ENCODE data around the gene MAN1A1. TPM values are rescaled to one million over a fixed set of nuclear protein-coding genes. Genes with fewer than 3 reads are reported as not detected.

Gene MAN1A1
- total and polyA plus RNA-seq, 2 donors = 14.7 to 23.6 TPM

GRCh38 chr6:119204719-119205118 lies 144.8 kb downstream of the MAN1A1 start:
- no peaks in the 10 kb centered on the region for H3K9me3 ChIP-seq (ENCODE audit: control insufficient read depth in 2 of 2, insufficient read depth in 1 of 2, low read length in 1 of 2)
- no peak for DNase-seq (ENCODE audit: low read depth in 6 of 9, low spot score in 9 of 9)
- no peaks in the 10 kb centered on the region for H3K27me3 ChIP-seq (ENCODE audit: control insufficient read depth in 2 of 2, insufficient read depth in 1 of 2, low read length in 1 of 2)
- H3K4me1 ChIP-seq (ENCODE audit: control insufficient read depth in 2 of 2, insufficient read depth in 2 of 2, low read length in 2 of 2) = peaks cover 0 to 3% of the 10 kb centered on the region in 2 donors
- 97% methylated on average over 3 of the region's 3 CpGs for WGBS
- no peak overlapping the region for H3K27ac ChIP-seq (ENCODE audit: low read depth in 1 of 2, low read length in 1 of 2)
- no peak overlapping the region for H3K4me3 ChIP-seq (ENCODE audit: low read length in 2 of 2)
- peaks cover 4 to 12% of the 10 kb centered on the region in 2 donors for H3K36me3 ChIP-seq (ENCODE audit: control insufficient read depth in 2 of 2, insufficient read depth in 2 of 2, low read length in 1 of 2)

- no peak overlapping the region for H3K4me3 ChIP-seq (ENCODE audit: low read length in 2 of 2)
- WGBS = 100% methylated on average over 1 of the region's 1 CpG
- H3K36me3 ChIP-seq (ENCODE audit: control insufficient read depth in 2 of 2, insufficient read depth in 2 of 2, low read length in 1 of 2) = peaks cover 7 to 12% of the 10 kb centered on the region in 2 donors
- DNase-seq (ENCODE audit: low read depth in 6 of 9, low spot score in 9 of 9) = no peak
- no peaks in the 10 kb centered on the region for H3K27me3 ChIP-seq (ENCODE audit: control insufficient read depth in 2 of 2, insufficient read depth in 1 of 2, low read length in 1 of 2)
- no peaks in the 10 kb centered on the region for H3K9me3 ChIP-seq (ENCODE audit: control insufficient read depth in 2 of 2, insufficient read depth in 1 of 2, low read length in 1 of 2)
- H3K27ac ChIP-seq (ENCODE audit: low read depth in 1 of 2, low read length in 1 of 2) = no peak overlapping the region
- peaks cover 0 to 3% of the 10 kb centered on the region in 2 donors for H3K4me1 ChIP-seq (ENCODE audit: control insufficient read depth in 2 of 2, insufficient read depth in 2 of 2, low read length in 2 of 2)
Measured at GRCh38 chr6:119201480-119201879, 148.1 kb downstream of the MAN1A1 start.

DNA sequence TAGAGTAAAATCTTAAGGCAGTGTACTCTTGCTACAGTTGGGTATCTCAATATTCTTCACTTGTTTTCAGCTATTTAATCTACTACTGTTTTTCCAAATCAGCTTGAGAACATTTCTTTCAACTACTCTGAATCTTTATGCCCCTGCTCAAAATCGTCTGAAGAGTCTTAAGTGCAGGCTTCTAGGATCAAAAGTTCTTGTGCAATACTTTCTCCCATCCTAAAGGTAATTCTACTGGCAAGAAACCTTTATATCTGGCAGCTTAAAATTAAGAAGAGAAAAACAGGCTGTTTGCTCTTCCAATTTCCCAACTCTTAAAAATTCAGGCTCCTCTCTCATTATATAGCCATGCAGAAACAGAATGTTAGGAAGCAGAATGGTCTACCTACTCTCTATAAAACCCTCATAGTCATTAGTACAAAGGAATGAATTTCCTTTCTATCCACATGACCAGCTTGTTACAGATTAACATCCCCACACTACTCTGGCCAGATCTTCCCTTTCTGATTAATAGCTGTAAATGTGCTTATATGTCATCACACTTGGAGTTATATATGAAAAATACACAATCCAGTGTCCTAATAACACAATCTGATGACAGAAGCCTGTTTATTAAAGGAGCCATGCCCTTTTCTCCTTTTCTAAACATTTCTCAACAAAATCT lies 148.9 kb downstream of the MAN1A1 start:
- Histone ChIP-seq H3K9me3 (ENCODE audit: control insufficient read depth in 2 of 2, insufficient read depth in 1 of 2, low read length in 1 of 2) (no peaks in the 10 kb centered on the region), H3K36me3 (ENCODE audit: control insufficient read depth in 2 of 2, insufficient read depth in 2 of 2, low read length in 1 of 2) (peaks cover 7 to 12% of the 10 kb centered on the region in 2 donors)
- 97% methylated on average over 1 of the region's 1 CpG for WGBS

DNA sequence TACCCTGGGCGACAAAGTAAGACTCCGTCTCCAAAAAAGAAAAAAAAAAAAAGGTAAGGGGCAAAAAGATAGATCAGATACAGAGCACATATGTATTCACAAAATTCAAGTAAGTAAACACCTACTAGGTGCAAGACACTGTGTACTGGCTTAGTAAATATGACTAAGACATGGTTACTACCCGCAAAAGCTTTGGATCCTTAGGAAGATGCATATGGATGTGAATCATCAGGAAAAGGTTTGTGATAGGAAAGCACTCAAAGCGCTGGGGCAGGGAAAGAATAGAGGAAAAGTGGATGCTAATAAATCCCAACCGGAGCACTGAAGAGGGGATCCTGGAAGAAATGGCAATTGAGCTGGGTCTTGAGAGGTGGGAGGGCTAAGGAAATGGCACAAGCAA lies 152.3 kb downstream of the MAN1A1 start:
- H3K4me1 ChIP-seq (ENCODE audit: control insufficient read depth in 2 of 2, insufficient read depth in 2 of 2, low read length in 2 of 2) = no peaks in the 10 kb centered on the region
- H3K27ac ChIP-seq (ENCODE audit: low read depth in 1 of 2, low read length in 1 of 2) = no peak overlapping the region
- no peak overlapping the region for H3K4me3 ChIP-seq (ENCODE audit: low read length in 2 of 2)
- H3K9me3 ChIP-seq (ENCODE audit: control insufficient read depth in 2 of 2, insufficient read depth in 1 of 2, low read length in 1 of 2) = no peaks in the 10 kb centered on the region
- peaks cover 3 to 10% of the 10 kb centered on the region in 2 donors for H3K36me3 ChIP-seq (ENCODE audit: control insufficient read depth in 2 of 2, insufficient read depth in 2 of 2, low read length in 1 of 2)
- no peak for DNase-seq (ENCODE audit: low read depth in 6 of 9, low spot score in 9 of 9)
- no peaks in the 10 kb centered on the region for H3K27me3 ChIP-seq (ENCODE audit: control insufficient read depth in 2 of 2, insufficient read depth in 1 of 2, low read length in 1 of 2)
- WGBS = over 99% methylated on average over 5 of the region's 5 CpGs

More for the DNA sequence above, 148.9 kb downstream of the MAN1A1 start:
- Histone ChIP-seq H3K27me3 (ENCODE audit: control insufficient read depth in 2 of 2, insufficient read depth in 1 of 2, low read length in 1 of 2) (no peaks in the 10 kb centered on the region), H3K4me3 (ENCODE audit: low read length in 2 of 2) (no peak overlapping the region), H3K27ac (ENCODE audit: low read depth in 1 of 2, low read length in 1 of 2) (no peak overlapping the region), H3K4me1 (ENCODE audit: control insufficient read depth in 2 of 2, insufficient read depth in 2 of 2, low read length in 2 of 2) (no peaks in the 10 kb centered on the region)
- DNase-seq (ENCODE audit: low read depth in 6 of 9, low spot score in 9 of 9) = no peak

GRCh38 chr6:119196715-119197114 lies 152.8 kb downstream of the MAN1A1 start:
- Histone ChIP-seq H3K4me1 (ENCODE audit: control insufficient read depth in 2 of 2, insufficient read depth in 2 of 2, low read length in 2 of 2) (no peaks in the 10 kb centered on the region), H3K27ac (ENCODE audit: low read depth in 1 of 2, low read length in 1 of 2) (no peak overlapping the region), H3K9me3 (ENCODE audit: control insufficient read depth in 2 of 2, insufficient read depth in 1 of 2, low read length in 1 of 2) (no peaks in the 10 kb centered on the region), H3K36me3 (ENCODE audit: control insufficient read depth in 2 of 2, insufficient read depth in 2 of 2, low read length in 1 of 2) (peaks cover 3 to 8% of the 10 kb centered on the region in 2 donors), H3K4me3 (ENCODE audit: low read length in 2 of 2) (no peak overlapping the region), H3K27me3 (ENCODE audit: control insufficient read depth in 2 of 2, insufficient read depth in 1 of 2, low read length in 1 of 2) (no peaks in the 10 kb centered on the region)
- no peak for DNase-seq (ENCODE audit: low read depth in 6 of 9, low spot score in 9 of 9)
- WGBS = 83% methylated on average over 4 of the region's 4 CpGs

DNA sequence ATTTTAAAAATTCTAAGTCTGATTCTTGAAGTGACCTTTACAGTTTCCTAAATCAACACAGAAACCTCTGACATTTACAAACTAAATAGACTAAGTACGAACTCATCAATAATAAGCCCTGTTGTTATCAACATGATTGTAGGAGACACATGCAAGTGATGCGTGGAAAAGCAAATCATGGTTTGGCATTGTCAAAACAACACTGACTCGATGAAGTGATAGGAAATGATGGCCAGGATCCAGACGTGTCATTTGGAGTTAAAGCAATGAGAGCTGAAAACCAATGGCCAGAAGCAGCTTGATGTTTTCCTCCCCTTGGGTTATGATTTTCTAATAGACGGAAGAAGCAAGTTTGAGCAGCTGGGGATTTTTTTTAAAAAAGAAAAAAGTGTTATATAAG lies 153.7 kb downstream of the MAN1A1 start:
- no peaks in the 10 kb centered on the region for H3K4me1 ChIP-seq (ENCODE audit: control insufficient read depth in 2 of 2, insufficient read depth in 2 of 2, low read length in 2 of 2)
- DNase-seq (ENCODE audit: low read depth in 6 of 9, low spot score in 9 of 9) = no peak
- peaks cover 3 to 5% of the 10 kb centered on the region in 2 donors for H3K36me3 ChIP-seq (ENCODE audit: control insufficient read depth in 2 of 2, insufficient read depth in 2 of 2, low read length in 1 of 2)
- H3K27me3 ChIP-seq (ENCODE audit: control insufficient read depth in 2 of 2, insufficient read depth in 1 of 2, low read length in 1 of 2) = no peaks in the 10 kb centered on the region
- H3K4me3 ChIP-seq (ENCODE audit: low read length in 2 of 2) = no peak overlapping the region
- no peak overlapping the region for H3K27ac ChIP-seq (ENCODE audit: low read depth in 1 of 2, low read length in 1 of 2)
- H3K9me3 ChIP-seq (ENCODE audit: control insufficient read depth in 2 of 2, insufficient read depth in 1 of 2, low read length in 1 of 2) = no peaks in the 10 kb centered on the region
- 93% methylated on average over 5 of the region's 5 CpGs for WGBS

DNA sequence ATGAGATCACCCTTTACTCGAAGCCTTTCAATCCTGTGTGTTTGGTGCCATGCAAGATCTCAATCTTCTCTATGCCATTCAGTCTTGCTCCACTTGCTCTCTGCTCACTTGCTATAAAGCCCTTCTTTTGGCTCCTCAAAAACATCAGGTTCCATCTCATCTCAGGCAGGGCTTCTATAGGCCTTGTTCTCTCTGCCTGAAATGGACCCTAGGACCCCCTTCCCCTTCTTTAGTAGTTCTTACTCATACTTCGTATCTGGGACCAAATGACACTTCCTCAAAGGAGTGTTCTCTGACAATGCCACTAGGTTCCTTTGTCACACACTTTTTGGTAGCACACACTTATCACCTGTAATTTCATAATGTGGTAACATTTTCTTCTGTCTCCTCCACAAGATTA lies 154.4 kb downstream of the MAN1A1 start:
- Histone ChIP-seq H3K27me3 (ENCODE audit: control insufficient read depth in 2 of 2, insufficient read depth in 1 of 2, low read length in 1 of 2) (no peaks in the 10 kb centered on the region), H3K27ac (ENCODE audit: low read depth in 1 of 2, low read length in 1 of 2) (no peak overlapping the region), H3K36me3 (ENCODE audit: control insufficient read depth in 2 of 2, insufficient read depth in 2 of 2, low read length in 1 of 2) (peaks cover 3% of the 10 kb centered on the region in 2 donors), H3K4me1 (ENCODE audit: control insufficient read depth in 2 of 2, insufficient read depth in 2 of 2, low read length in 2 of 2) (no peaks in the 10 kb centered on the region), H3K9me3 (ENCODE audit: control insufficient read depth in 2 of 2, insufficient read depth in 1 of 2, low read length in 1 of 2) (no peaks in the 10 kb centered on the region), H3K4me3 (ENCODE audit: low read length in 2 of 2) (no peak overlapping the region)
- DNase-seq (ENCODE audit: low read depth in 6 of 9, low spot score in 9 of 9) = no peak
- WGBS = 98% methylated on average over 2 of the region's 2 CpGs

DNA sequence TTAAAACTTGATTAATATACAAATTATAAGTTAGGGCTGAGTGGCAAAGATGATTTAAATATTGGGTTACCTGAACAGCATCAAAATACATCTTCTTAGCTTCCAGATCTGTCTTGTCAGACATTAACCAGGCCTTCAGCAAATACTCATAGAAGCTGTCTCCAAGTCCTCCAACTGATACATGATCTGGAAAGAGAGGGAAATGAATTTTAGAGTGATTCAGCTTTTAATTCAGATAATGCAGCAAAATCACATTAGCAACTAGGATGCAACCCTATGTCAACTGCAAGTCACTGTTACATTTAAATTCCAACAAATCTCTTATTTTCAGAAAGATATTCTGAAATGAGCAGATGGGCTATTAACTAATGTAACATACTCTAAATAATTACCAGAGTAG lies 155.9 kb downstream of the MAN1A1 start:
- H3K9me3 ChIP-seq (ENCODE audit: control insufficient read depth in 2 of 2, insufficient read depth in 1 of 2, low read length in 1 of 2) = no peaks in the 10 kb centered on the region
- no peak overlapping the region for H3K4me3 ChIP-seq (ENCODE audit: low read length in 2 of 2)
- no peak overlapping the region for H3K27ac ChIP-seq (ENCODE audit: low read depth in 1 of 2, low read length in 1 of 2)
- H3K4me1 ChIP-seq (ENCODE audit: control insufficient read depth in 2 of 2, insufficient read depth in 2 of 2, low read length in 2 of 2) = no peaks in the 10 kb centered on the region
- no peak for DNase-seq (ENCODE audit: low read depth in 6 of 9, low spot score in 9 of 9)
- H3K27me3 ChIP-seq (ENCODE audit: control insufficient read depth in 2 of 2, insufficient read depth in 1 of 2, low read length in 1 of 2) = no peaks in the 10 kb centered on the region
- peaks cover 3 to 6% of the 10 kb centered on the region in 2 donors for H3K36me3 ChIP-seq (ENCODE audit: control insufficient read depth in 2 of 2, insufficient read depth in 2 of 2, low read length in 1 of 2)

DNA sequence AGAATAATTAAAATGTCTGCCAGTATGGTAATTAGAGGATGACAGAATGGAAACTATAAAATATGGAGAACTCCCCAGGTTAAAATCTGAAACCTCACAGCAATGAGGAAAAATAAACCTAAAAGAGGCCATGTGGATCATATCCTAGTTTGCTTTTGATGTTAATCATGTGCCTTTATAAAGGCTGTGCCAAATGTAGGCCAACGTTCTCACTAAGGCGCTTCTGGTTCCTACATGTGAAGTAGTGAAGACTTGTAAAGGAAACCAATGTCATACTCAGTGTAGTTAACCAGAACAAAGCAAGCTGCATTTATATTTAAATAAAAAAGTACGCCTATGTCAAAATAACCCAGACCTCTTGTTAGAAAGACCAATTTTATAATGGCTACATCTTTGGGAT lies 157.4 kb downstream of the MAN1A1 start:
- Histone ChIP-seq H3K36me3 (ENCODE audit: control insufficient read depth in 2 of 2, insufficient read depth in 2 of 2, low read length in 1 of 2) (peaks cover 0 to 11% of the 10 kb centered on the region in 2 donors), H3K4me1 (ENCODE audit: control insufficient read depth in 2 of 2, insufficient read depth in 2 of 2, low read length in 2 of 2) (no peaks in the 10 kb centered on the region), H3K4me3 (ENCODE audit: low read length in 2 of 2) (no peak overlapping the region), H3K9me3 (ENCODE audit: control insufficient read depth in 2 of 2, insufficient read depth in 1 of 2, low read length in 1 of 2) (no peaks in the 10 kb centered on the region), H3K27me3 (ENCODE audit: control insufficient read depth in 2 of 2, insufficient read depth in 1 of 2, low read length in 1 of 2) (no peaks in the 10 kb centered on the region), H3K27ac (ENCODE audit: low read depth in 1 of 2, low read length in 1 of 2) (no peak overlapping the region)
- 96% methylated on average over 3 of the region's 3 CpGs for WGBS
- DNase-seq (ENCODE audit: low read depth in 6 of 9, low spot score in 9 of 9) = peak in 2 of 9 donors; percentile 5 to 30

Measured in thymus (tissue), 11 donors.